Activated T-helper 1 cell treated with anti-CD3 and anti-CD28 coated beads, Interleukin-12 subunit alpha, Interleukin-12 subunit beta, Interleukin-2, Interleukin-4 antibody, amounts not matched to agents 30 ng/mL and 10 ng/mL and 1 ng/mL, durations not matched to agents 14 hours and 24 hours and 36 hours (primary cell): Measurements from ENCODE around the gene OR2A12. TPM values are rescaled to one million over a fixed set of nuclear protein-coding genes. Genes with fewer than 3 reads are reported as not detected.

Experiments
- DNase-seq: peaks from one replicate; pipeline ENCODE4 v3.0.0; 2021; ENCODE audit warnings: low spot score
- H3K27ac Mint-ChIP-seq: one replicate; pipeline ENCODE4 v1.8.0; 2021; ENCODE audit warnings: mild to moderate bottlenecking, mixed read lengths
- H3K27me3 Mint-ChIP-seq: one replicate; pipeline ENCODE4 v1.8.0; 2022; ENCODE audit warnings: mild to moderate bottlenecking, moderate library complexity, mixed read lengths; ENCODE audit not compliant: insufficient read depth
- H3K36me3 Mint-ChIP-seq: one replicate; pipeline ENCODE4 v1.8.0; 2021; ENCODE audit warnings: low read depth, mixed read lengths
- H3K4me1 Mint-ChIP-seq: one replicate; pipeline ENCODE4 v1.8.0; 2021; ENCODE audit warnings: low read depth, mixed read lengths
- H3K4me3 Mint-ChIP-seq: one replicate; pipeline ENCODE4 v1.8.0; 2021; ENCODE audit warnings: mild to moderate bottlenecking, moderate library complexity, mixed read lengths
- H3K9me3 Mint-ChIP-seq: one replicate; pipeline ENCODE4 v1.8.0; 2021; ENCODE audit warnings: mixed read lengths
- intact Hi-C: fragments of 100-400 bp; cut with micrococcal nuclease; formaldehyde crosslinking; loops from one replicate; pipeline ENCODE4 v1.15.1; 2024
- total RNA-seq: library from RNA; stranded (reverse); gene quantifications from 2 replicates; pipeline ENCODE4 v1.2.3, GENCODE V29; 2022

The OR2A12 gene
- total RNA-seq, 1 donor from 2014 or later: not detected

- H3K4me1 Mint-ChIP-seq: no peaks in the 10 kb centered on the region
- intact Hi-C loops: no loop called here
- no peaks in the 10 kb centered on the region for H3K36me3 Mint-ChIP-seq
- H3K27me3 Mint-ChIP-seq: no peaks in the 10 kb centered on the region
- H3K27ac Mint-ChIP-seq: no peak overlapping the region
- no peak overlapping the region for H3K4me3 Mint-ChIP-seq
- H3K9me3 Mint-ChIP-seq: no peaks in the 10 kb centered on the region
- no peak for DNase-seq
Observed at GRCh38 chr7:144130730-144131129, 44.7 kb downstream of the OR2A12 start.

- DNase-seq: no peak
- Mint-ChIP-seq H3K36me3 (no peaks in the 10 kb centered on the region), H3K4me3 (no peak overlapping the region), H3K4me1 (no peaks in the 10 kb centered on the region), H3K9me3 (no peaks in the 10 kb centered on the region), H3K27ac (no peak overlapping the region), H3K27me3 (peaks cover 1% of the 10 kb centered on the region)
- intact Hi-C loops: no loop called here
Observed at GRCh38 chr7:144132262-144132661, 46.2 kb downstream of the OR2A12 start.

- no peaks in the 10 kb centered on the region for H3K9me3 Mint-ChIP-seq
- intact Hi-C loops: no loop called here
- H3K36me3 Mint-ChIP-seq: no peaks in the 10 kb centered on the region
- no peak overlapping the region for H3K27ac Mint-ChIP-seq
- peaks cover 4% of the 10 kb centered on the region for H3K27me3 Mint-ChIP-seq
- no peak overlapping the region for H3K4me3 Mint-ChIP-seq
- DNase-seq: no peak
- H3K4me1 Mint-ChIP-seq: no peaks in the 10 kb centered on the region
Observed at GRCh38 chr7:144133307-144133706, 47.2 kb downstream of the OR2A12 start.

GRCh38 chr7:144134116-144134515 lies 48.0 kb downstream of the OR2A12 start:
- DNase-seq: no peak
- Mint-ChIP-seq H3K36me3 (no peaks in the 10 kb centered on the region), H3K4me1 (no peaks in the 10 kb centered on the region), H3K27ac (no peak overlapping the region), H3K4me3 (no peak overlapping the region), H3K9me3 (no peaks in the 10 kb centered on the region), H3K27me3 (peaks cover 4% of the 10 kb centered on the region)
- intact Hi-C loops: no loop called here

- intact Hi-C loops: no loop called here
- H3K27me3 Mint-ChIP-seq: peaks cover 4% of the 10 kb centered on the region
- H3K9me3 Mint-ChIP-seq: no peaks in the 10 kb centered on the region
- DNase-seq: no peak
- no peaks in the 10 kb centered on the region for H3K36me3 Mint-ChIP-seq
- no peak overlapping the region for H3K27ac Mint-ChIP-seq
- H3K4me1 Mint-ChIP-seq: no peaks in the 10 kb centered on the region
- H3K4me3 Mint-ChIP-seq: no peak overlapping the region
Observed at GRCh38 chr7:144137501-144137900, 51.4 kb downstream of the OR2A12 start.

- Mint-ChIP-seq H3K4me1 (no peaks in the 10 kb centered on the region), H3K4me3 (no peak overlapping the region), H3K36me3 (no peaks in the 10 kb centered on the region), H3K9me3 (no peaks in the 10 kb centered on the region), H3K27me3 (peaks cover 2% of the 10 kb centered on the region), H3K27ac (no peak overlapping the region)
- DNase-seq: no peak
- intact Hi-C loops: no loop called here
Observed at GRCh38 chr7:144142187-144142586, 56.1 kb downstream of the OR2A12 start.

GRCh38 chr7:144144426-144144825 lies 58.3 kb downstream of the OR2A12 start:
- no peak overlapping the region for H3K27ac Mint-ChIP-seq
- no peak overlapping the region for H3K4me3 Mint-ChIP-seq
- H3K27me3 Mint-ChIP-seq: no peaks in the 10 kb centered on the region
- H3K4me1 Mint-ChIP-seq: no peaks in the 10 kb centered on the region
- DNase-seq: no peak
- intact Hi-C loops: no loop called here
- no peaks in the 10 kb centered on the region for H3K36me3 Mint-ChIP-seq
- peaks cover 19% of the 10 kb centered on the region for H3K9me3 Mint-ChIP-seq

GRCh38 chr7:144148224-144148827 lies 62.2 kb downstream of the OR2A12 start:
- Mint-ChIP-seq H3K4me1 (no peaks in the 10 kb centered on the region), H3K27me3 (no peaks in the 10 kb centered on the region), H3K36me3 (no peaks in the 10 kb centered on the region), H3K27ac (no peak overlapping the region), H3K9me3 (peaks cover 19% of the 10 kb centered on the region), H3K4me3 (no peak overlapping the region)
- DNase-seq: no peak
- intact Hi-C loops: no loop called here

Other genes starting within 250 kb of the OR2A12 start
- gene TCAF1, start 184.1 kb upstream of the OR2A12 start, total RNA-seq: 13.1 and 13.8 TPM in 2 replicates
- gene OR2F2, start 151.0 kb upstream of the OR2A12 start, total RNA-seq: not detected in 2 replicates
- not detected in 2 replicates for gene OR2F1, start 131.4 kb upstream of the OR2A12 start, total RNA-seq
- gene OR6B1, start 86.0 kb upstream of the OR2A12 start, total RNA-seq: not detected in 2 replicates
- gene OR2A5, start 37.3 kb upstream of the OR2A12 start, total RNA-seq: not detected in 2 replicates
- gene OR2A25, start 16.5 kb upstream of the OR2A12 start, total RNA-seq: not detected in 2 replicates
- gene OR2A2, start 23.3 kb downstream of the OR2A12 start, total RNA-seq: not detected in 2 replicates
- not detected in 2 replicates for gene OR2A14, start 36.9 kb downstream of the OR2A12 start, total RNA-seq
- gene CTAGE4, start 97.2 kb downstream of the OR2A12 start, total RNA-seq: 0.75 and 1.1 TPM in 2 replicates
- 2.5 and 3.4 TPM in 2 replicates for gene ARHGEF35, start 109.6 kb downstream of the OR2A12 start, total RNA-seq
- gene OR2A42, start 153.3 kb downstream of the OR2A12 start, total RNA-seq: not detected in 2 replicates
- gene OR2A7, start 178.5 kb downstream of the OR2A12 start, total RNA-seq: 1.7 and 2.1 TPM in 2 replicates
- 1.3 and 2.0 TPM in 2 replicates for gene CTAGE8, start 183.0 kb downstream of the OR2A12 start, total RNA-seq
- gene OR2A1, start 226.1 kb downstream of the OR2A12 start, total RNA-seq: not detected in 2 replicates